RWPE2 (cell line): ENCODE results near the gene LARGE2.

ENCODE experiments used
- ATAC-seq: fragments of 200-7000 bp; cut with Tn5 transposase; 3 replicates; pipeline ENCODE4 v1.9.1; 2021; ENCODE audit warnings: low read depth
- DNase-seq: peaks from one replicate; pipeline ENCODE4 v3.0.0-alpha.2; 2020; ENCODE audit warnings: low spot score
- H3K27ac ChIP-seq: fragments of 450-650 bp; 2 replicates; pipeline ENCODE4 v1.5.1; 2017; ENCODE audit warnings: mild to moderate bottlenecking; ENCODE audit not compliant: poor library complexity, severe bottlenecking
- H3K27me3 ChIP-seq: fragments of 250-450 bp; sonication (Bioruptor Pico); 2 replicates; pipeline ENCODE4 v1.5.1; 2021; ENCODE audit warnings: mild to moderate bottlenecking, moderate library complexity; ENCODE audit not compliant: insufficient read depth, poor library complexity, severe bottlenecking
- H3K36me3 ChIP-seq: fragments of 250-450 bp; sonication (Bioruptor Pico); 2 replicates; pipeline ENCODE4 v1.5.1; 2020; ENCODE audit warnings: low read depth, mild to moderate bottlenecking, moderate library complexity
- H3K4me1 ChIP-seq: fragments of 250-450 bp; sonication (Bioruptor Pico); 2 replicates; pipeline ENCODE4 v1.5.1; 2021; ENCODE audit warnings: mild to moderate bottlenecking, moderate library complexity; ENCODE audit not compliant: insufficient read depth, poor library complexity, severe bottlenecking
- H3K4me3 ChIP-seq: fragments of 250-450 bp; sonication (Bioruptor Pico); 2 replicates; pipeline ENCODE4 v1.5.1; 2021; ENCODE audit warnings: mild to moderate bottlenecking, moderate library complexity; ENCODE audit not compliant: severe bottlenecking
- H3K9me3 ChIP-seq: fragments of 250-450 bp; sonication (Bioruptor Pico); 2 replicates; pipeline ENCODE4 v1.5.1; 2021; ENCODE audit warnings: mild to moderate bottlenecking, moderate library complexity; ENCODE audit not compliant: severe bottlenecking
- CTCF ChIP-seq: fragments of 450-650 bp; IDR thresholded peaks from one replicate; pipeline ENCODE4 v1.5.1; 2017; ENCODE audit warnings: mild to moderate bottlenecking, moderate library complexity; ENCODE audit not compliant: poor library complexity, severe bottlenecking

LARGE2 gene

GRCh38 chr11:45929486-45930030 lies 7.1 kb downstream of the LARGE2 start:
- peaks cover 35% of the 10 kb centered on the region for H3K36me3 ChIP-seq
- H3K4me3 ChIP-seq: no peak overlapping the region
- no peak for TF ChIP-seq CTCF
- ATAC-seq: peak; percentile 56
- no peaks in the 10 kb centered on the region for H3K27me3 ChIP-seq
- no peak for DNase-seq
- no peaks in the 10 kb centered on the region for H3K9me3 ChIP-seq
- H3K4me1 ChIP-seq: peaks cover 54% of the 10 kb centered on the region
- peak overlapping the region; percentile 95 for H3K27ac ChIP-seq

GRCh38 chr11:45930031-45930794 lies 7.8 kb downstream of the LARGE2 start:
- peak overlapping the region; percentile 95 for H3K27ac ChIP-seq
- DNase-seq: no peak
- H3K36me3 ChIP-seq: peaks cover 29% of the 10 kb centered on the region
- H3K27me3 ChIP-seq: no peaks in the 10 kb centered on the region
- H3K4me1 ChIP-seq: peaks cover 54% of the 10 kb centered on the region
- ATAC-seq: peak; percentile 1; the same call in 1 of the 3 replicates
- no peaks in the 10 kb centered on the region for H3K9me3 ChIP-seq
- H3K4me3 ChIP-seq: no peak overlapping the region
- TF ChIP-seq CTCF: no peak

- no peak for TF ChIP-seq CTCF
- Histone ChIP-seq H3K27me3 (no peaks in the 10 kb centered on the region), H3K36me3 (peaks cover 25% of the 10 kb centered on the region), H3K27ac (peak overlapping the region; percentile 95), H3K4me3 (no peak overlapping the region), H3K4me1 (peaks cover 54% of the 10 kb centered on the region), H3K9me3 (no peaks in the 10 kb centered on the region)
- peak; percentile 86 for ATAC-seq
- peak; percentile 92 for DNase-seq
Measured at GRCh38 chr11:45930951-45931570, 8.6 kb downstream of the LARGE2 start.

GRCh38 chr11:45931739-45932138 lies 9.3 kb downstream of the LARGE2 start:
- peaks cover 54% of the 10 kb centered on the region for H3K4me1 ChIP-seq
- H3K27me3 ChIP-seq: no peaks in the 10 kb centered on the region
- ATAC-seq (no peak), DNase-seq (no peak)
- peaks cover 25% of the 10 kb centered on the region for H3K36me3 ChIP-seq
- no peak overlapping the region for H3K4me3 ChIP-seq
- no peaks in the 10 kb centered on the region for H3K9me3 ChIP-seq
- peak overlapping the region; percentile 95 for H3K27ac ChIP-seq
- no peak for TF ChIP-seq CTCF
